ENCODE results near the gene FOXP1. TPM values are rescaled to one million over a fixed set of nuclear protein-coding genes. Genes with fewer than 3 reads are reported as not detected.

The FOXP1 gene
- total and polyA plus RNA-seq, 4 donors, result 4.9 to 35.4 (median 32.0) TPM

GRCh38 chr3:70927239-70927638 is 656.3 kb downstream of the FOXP1 start:
- Histone ChIP-seq H3K4me3 (ENCODE audit: low read depth in 1 of 3, low read length in 3 of 3) (no peak overlapping the region), H3K9ac (ENCODE audit: low read depth in 1 of 2, low read length in 2 of 2) (no peak overlapping the region), H3K9me3 (ENCODE audit: control insufficient read depth in 4 of 4, low read length in 3 of 4) (no peaks in the 10 kb centered on the region), H3K27ac (ENCODE audit: low read depth in 1 of 2, low read length in 2 of 2) (no peak overlapping the region), H3K27me3 (ENCODE audit: control insufficient read depth in 4 of 4, insufficient read depth in 4 of 4, low read length in 3 of 4) (no peaks in the 10 kb centered on the region), H3K36me3 (ENCODE audit: control insufficient read depth in 4 of 4, insufficient read depth in 3 of 4, low read depth in 1 of 4, low read length in 3 of 4) (no peaks in the 10 kb centered on the region), H3K4me1 (ENCODE audit: control insufficient read depth in 4 of 4, insufficient read depth in 4 of 4, low read length in 3 of 4) (no peaks in the 10 kb centered on the region)
- WGBS, result 93% methylated on average over 4 of the region's 4 CpGs
- DNase-seq (ENCODE audit: low spot score), result no peak
- TF ChIP-seq, protein P1, sequence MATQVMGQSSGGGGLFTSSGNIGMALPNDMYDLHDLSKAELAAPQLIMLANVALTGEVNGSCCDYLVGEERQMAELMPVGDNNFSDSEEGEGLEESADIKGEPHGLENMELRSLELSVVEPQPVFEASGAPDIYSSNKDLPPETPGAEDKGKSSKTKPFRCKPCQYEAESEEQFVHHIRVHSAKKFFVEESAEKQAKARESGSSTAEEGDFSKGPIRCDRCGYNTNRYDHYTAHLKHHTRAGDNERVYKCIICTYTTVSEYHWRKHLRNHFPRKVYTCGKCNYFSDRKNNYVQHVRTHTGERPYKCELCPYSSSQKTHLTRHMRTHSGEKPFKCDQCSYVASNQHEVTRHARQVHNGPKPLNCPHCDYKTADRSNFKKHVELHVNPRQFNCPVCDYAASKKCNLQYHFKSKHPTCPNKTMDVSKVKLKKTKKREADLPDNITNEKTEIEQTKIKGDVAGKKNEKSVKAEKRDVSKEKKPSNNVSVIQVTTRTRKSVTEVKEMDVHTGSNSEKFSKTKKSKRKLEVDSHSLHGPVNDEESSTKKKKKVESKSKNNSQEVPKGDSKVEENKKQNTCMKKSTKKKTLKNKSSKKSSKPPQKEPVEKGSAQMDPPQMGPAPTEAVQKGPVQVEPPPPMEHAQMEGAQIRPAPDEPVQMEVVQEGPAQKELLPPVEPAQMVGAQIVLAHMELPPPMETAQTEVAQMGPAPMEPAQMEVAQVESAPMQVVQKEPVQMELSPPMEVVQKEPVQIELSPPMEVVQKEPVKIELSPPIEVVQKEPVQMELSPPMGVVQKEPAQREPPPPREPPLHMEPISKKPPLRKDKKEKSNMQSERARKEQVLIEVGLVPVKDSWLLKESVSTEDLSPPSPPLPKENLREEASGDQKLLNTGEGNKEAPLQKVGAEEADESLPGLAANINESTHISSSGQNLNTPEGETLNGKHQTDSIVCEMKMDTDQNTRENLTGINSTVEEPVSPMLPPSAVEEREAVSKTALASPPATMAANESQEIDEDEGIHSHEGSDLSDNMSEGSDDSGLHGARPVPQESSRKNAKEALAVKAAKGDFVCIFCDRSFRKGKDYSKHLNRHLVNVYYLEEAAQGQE (IDR thresholded peaks at IDR 0.05), result no peak
- no peak for TF ChIP-seq RXRA (IDR thresholded peaks at IDR 0.05)
- TF ChIP-seq, protein P2, sequence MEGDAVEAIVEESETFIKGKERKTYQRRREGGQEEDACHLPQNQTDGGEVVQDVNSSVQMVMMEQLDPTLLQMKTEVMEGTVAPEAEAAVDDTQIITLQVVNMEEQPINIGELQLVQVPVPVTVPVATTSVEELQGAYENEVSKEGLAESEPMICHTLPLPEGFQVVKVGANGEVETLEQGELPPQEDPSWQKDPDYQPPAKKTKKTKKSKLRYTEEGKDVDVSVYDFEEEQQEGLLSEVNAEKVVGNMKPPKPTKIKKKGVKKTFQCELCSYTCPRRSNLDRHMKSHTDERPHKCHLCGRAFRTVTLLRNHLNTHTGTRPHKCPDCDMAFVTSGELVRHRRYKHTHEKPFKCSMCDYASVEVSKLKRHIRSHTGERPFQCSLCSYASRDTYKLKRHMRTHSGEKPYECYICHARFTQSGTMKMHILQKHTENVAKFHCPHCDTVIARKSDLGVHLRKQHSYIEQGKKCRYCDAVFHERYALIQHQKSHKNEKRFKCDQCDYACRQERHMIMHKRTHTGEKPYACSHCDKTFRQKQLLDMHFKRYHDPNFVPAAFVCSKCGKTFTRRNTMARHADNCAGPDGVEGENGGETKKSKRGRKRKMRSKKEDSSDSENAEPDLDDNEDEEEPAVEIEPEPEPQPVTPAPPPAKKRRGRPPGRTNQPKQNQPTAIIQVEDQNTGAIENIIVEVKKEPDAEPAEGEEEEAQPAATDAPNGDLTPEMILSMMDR (IDR thresholded peaks at IDR 0.05; ENCODE audit: low read depth, low read length, missing input control), result no peak
- TF ChIP-seq RAD21 (IDR thresholded peaks at IDR 0.05), result no peak
- TF ChIP-seq FOXA2 (IDR thresholded peaks at IDR 0.05), result no peak
- TF ChIP-seq, protein P3, sequence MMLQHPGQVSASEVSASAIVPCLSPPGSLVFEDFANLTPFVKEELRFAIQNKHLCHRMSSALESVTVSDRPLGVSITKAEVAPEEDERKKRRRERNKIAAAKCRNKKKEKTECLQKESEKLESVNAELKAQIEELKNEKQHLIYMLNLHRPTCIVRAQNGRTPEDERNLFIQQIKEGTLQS (IDR thresholded peaks at IDR 0.05), result no peak
- no peak for TF ChIP-seq JUND (IDR thresholded peaks at IDR 0.05)
- TF ChIP-seq EGR1 (IDR thresholded peaks at IDR 0.05; ENCODE audit: low read depth in 2 of 2), result no peak
- TF ChIP-seq NR2F2 (IDR thresholded peaks at IDR 0.05), result no peak
- TF ChIP-seq, protein P4, sequence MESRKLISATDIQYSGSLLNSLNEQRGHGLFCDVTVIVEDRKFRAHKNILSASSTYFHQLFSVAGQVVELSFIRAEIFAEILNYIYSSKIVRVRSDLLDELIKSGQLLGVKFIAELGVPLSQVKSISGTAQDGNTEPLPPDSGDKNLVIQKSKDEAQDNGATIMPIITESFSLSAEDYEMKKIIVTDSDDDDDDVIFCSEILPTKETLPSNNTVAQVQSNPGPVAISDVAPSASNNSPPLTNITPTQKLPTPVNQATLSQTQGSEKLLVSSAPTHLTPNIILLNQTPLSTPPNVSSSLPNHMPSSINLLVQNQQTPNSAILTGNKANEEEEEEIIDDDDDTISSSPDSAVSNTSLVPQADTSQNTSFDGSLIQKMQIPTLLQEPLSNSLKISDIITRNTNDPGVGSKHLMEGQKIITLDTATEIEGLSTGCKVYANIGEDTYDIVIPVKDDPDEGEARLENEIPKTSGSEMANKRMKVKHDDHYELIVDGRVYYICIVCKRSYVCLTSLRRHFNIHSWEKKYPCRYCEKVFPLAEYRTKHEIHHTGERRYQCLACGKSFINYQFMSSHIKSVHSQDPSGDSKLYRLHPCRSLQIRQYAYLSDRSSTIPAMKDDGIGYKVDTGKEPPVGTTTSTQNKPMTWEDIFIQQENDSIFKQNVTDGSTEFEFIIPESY (IDR thresholded peaks at IDR 0.05), result no peak
- TF ChIP-seq FOXA1 (IDR thresholded peaks at IDR 0.05), result no peak
- TF ChIP-seq YY1 (IDR thresholded peaks at IDR 0.05), result no peak
- TF ChIP-seq, protein P5, sequence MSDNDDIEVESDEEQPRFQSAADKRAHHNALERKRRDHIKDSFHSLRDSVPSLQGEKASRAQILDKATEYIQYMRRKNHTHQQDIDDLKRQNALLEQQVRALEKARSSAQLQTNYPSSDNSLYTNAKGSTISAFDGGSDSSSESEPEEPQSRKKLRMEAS (IDR thresholded peaks at IDR 0.05), result no peak

DNA sequence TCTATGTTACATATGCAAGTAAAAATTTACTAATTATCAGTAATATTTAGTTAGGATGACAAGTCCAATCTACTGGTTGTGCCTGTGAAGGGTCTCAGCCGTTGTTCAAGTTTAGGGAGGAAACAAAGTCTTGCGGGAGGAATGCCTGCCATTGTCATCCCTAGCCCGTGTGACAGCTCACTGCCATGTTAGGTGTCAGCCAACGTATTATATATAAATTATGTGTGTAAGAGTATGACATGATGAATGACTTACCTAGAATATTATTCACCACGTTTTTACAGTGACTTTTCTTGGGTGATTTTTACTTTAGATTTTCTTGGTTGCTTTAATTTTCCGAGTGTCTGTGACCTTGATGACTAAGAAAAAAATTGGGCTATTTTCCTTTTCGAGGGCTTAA is 656.7 kb downstream of the FOXP1 start:
- no peak overlapping the region for H3K27ac ChIP-seq (ENCODE audit: low read depth in 1 of 2, low read length in 2 of 2)
- no peak for DNase-seq (ENCODE audit: low spot score)
- no peaks in the 10 kb centered on the region for H3K27me3 ChIP-seq (ENCODE audit: control insufficient read depth in 4 of 4, insufficient read depth in 4 of 4, low read length in 3 of 4)
- 78% methylated on average over 7 of the region's 7 CpGs for WGBS
- H3K9me3 ChIP-seq (ENCODE audit: control insufficient read depth in 4 of 4, low read length in 3 of 4), result no peaks in the 10 kb centered on the region
- H3K4me1 ChIP-seq (ENCODE audit: control insufficient read depth in 4 of 4, insufficient read depth in 4 of 4, low read length in 3 of 4), result no peaks in the 10 kb centered on the region
- no peaks in the 10 kb centered on the region for H3K36me3 ChIP-seq (ENCODE audit: control insufficient read depth in 4 of 4, insufficient read depth in 3 of 4, low read depth in 1 of 4, low read length in 3 of 4)
- no peak overlapping the region for H3K9ac ChIP-seq (ENCODE audit: low read depth in 1 of 2, low read length in 2 of 2)
- TF ChIP-seq NR2F2 (IDR thresholded peaks at IDR 0.05), result no peak
- no peak for TF ChIP-seq TAF1 (conservative IDR thresholded peaks at IDR 0.05)
- TF ChIP-seq GABPA (IDR thresholded peaks at IDR 0.05 in 1 of 2, conservative IDR thresholded peaks at IDR 0.05 in 1 of 2), result no peak
- H3K4me3 ChIP-seq (ENCODE audit: low read depth in 1 of 3, low read length in 3 of 3), result no peak overlapping the region
